GM21528 (cell line): ENCODE measurements around the gene GALNT17.

ENCODE experiments used
- ATAC-seq: cut with Tn5 transposase; IDR thresholded peaks from one replicate; pipeline ENCODE4 v1.9.1; 2021; ENCODE audit warnings: mild to moderate bottlenecking, moderate library complexity; ENCODE audit not compliant: unreplicated experiment, low FRiP score

The GALNT17 gene

GRCh38 chr7:71650653-71651337 lies 518.9 kb downstream of the GALNT17 start:
- no peak for ATAC-seq

GRCh38 chr7:71652510-71652909 lies 520.6 kb downstream of the GALNT17 start:
- no peak for ATAC-seq

DNA sequence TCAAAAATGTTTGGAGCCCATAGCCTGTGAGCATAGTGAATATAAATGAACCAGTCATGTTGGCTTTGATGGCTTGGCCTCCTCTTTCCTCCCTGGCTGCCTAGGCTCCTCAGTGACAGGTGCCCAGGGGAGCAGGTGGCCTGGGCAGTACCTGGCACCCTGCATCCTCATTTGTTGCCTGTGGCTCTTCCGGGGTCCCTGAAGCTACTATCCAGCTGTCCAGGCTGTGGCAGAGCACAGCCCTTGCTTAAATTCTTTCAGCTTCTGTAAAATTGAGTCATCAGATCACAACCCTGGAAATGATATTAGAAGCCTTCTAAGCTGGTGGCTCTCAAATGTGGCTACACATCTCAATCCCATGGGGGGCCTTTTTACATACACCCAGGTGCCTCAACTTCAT lies 525.4 kb downstream of the GALNT17 start:
- ATAC-seq: no peak

- ATAC-seq: no peak
These were observed 527.7 kb downstream of the GALNT17 start for GRCh38 chr7:71659622-71660021.

- no peak for ATAC-seq
These were observed 529.8 kb downstream of the GALNT17 start for GRCh38 chr7:71661671-71662224.

DNA sequence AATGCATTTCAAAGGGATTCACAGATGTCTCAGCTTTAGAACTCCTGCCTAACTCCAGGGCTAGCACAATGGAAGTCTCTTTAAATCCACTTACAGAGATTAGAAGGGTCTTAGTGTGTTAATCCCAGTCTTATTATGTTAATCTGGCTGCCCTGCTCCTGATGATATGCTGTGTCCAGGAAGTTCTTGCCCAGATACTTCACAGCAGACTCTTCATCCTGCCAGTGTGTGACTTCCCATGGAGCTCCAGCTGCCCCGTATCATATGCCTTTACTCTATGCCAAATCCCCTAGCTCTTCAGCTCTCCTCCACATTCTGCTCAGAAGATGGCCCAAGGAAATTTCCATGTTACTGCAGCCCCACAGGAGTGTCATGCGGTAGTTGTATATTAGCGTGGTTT lies 533.8 kb downstream of the GALNT17 start:
- ATAC-seq: no peak

DNA sequence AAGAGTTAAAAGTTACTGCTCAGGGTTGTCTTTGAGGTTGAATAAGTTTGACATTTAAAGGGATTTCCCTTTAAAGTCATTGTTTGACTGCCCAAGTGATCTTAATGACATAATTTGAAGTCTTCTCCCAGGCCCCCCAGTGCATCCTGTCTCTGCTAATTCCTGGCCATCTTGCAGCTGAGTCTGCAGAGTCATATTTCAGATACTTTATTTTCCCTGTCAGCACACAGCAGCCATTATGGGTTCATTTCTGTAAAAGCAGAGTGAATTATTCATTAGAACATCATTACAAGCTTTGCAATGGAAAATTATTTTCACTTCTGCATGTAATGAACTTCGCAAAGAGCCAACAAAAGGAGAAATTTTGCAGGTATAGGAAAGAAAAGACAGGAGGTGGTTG lies 536.6 kb downstream of the GALNT17 start:
- no peak for ATAC-seq

GRCh38 chr7:71679480-71679879 lies 547.5 kb downstream of the GALNT17 start:
- ATAC-seq: no peak

- ATAC-seq: no peak
These were observed 550.2 kb downstream of the GALNT17 start for GRCh38 chr7:71682181-71682580.

DNA sequence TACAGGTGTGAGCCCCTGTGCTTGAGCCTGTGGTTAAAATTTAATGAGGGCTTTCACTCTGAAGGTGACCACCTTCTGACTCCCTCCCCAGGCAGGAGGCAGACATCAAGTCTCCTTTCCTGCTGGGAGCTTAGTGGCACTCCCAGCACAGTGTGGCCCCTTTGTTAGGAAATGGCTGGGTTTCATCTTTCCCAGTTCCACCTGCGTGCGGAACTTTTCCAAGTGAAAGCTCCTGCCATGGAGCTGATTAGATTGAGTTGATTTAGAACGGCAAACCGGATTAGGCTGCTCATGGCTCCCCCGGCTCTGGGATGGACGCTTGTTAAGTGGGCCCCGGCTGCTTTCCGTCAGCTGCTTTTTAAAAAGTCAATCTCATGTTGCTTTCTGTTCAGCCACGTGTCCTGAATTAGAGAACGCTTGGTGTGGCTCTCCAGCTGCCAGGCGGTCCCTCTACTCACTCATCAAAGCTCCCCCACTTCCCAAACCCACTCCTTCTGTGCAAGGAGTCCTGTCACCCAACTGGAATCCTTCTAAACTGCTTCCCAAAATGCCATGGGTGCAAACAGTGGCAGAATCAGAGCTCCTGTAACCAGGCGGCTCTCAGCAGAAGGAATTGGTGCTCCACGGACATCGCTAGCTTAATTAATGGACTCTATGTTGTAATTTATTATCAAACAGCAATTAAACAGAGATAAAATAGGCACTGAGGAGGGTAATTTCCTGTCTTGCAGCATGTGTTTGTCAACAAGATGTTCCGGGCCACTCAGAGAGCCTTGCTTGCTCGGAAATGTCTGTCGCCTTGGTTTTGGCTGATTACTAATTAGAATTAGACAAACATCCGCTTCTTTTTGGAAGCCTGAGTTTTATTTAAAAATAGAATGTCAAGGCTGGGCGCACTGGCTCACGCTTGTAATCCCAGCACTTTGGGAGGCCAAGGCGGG lies 551.2 kb downstream of the GALNT17 start:
- no peak for ATAC-seq

GRCh38 chr7:71687286-71687685 lies 555.3 kb downstream of the GALNT17 start:
- no peak for ATAC-seq

DNA sequence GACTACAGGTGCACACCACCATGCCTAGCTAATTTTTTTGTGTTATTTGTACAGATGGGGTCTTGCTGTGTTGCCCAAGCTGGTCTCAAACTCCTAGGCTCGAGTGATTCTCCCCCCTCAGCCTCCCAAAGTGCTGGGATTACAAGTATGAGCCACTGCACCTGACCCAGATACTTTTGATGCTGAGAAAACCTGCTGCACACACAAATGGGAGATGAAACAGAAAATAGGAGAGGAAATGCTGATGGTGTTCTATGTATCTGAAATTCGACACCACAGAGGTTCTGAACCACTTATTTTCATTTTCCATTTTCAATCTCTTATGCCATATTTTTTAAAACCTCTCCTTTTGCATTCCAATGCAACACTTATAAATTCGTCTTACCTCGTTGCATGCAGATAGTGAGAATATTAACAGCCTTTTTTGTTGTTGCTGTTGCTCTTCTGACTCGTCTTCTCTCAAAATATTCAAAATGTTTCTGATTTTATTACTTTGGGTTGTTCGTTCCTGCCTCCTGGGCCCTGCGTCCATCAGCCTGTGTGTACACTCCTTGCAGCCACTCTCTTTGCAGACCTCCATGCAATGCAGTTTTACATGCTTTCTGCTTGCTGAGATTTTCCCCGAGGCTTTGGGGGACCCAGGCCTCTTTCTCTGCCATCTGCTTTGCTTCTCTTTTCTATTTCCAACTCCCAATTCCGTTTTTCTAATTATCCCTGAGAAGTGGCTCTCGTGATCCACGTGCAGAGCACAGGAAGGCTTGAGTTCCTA lies 556.1 kb downstream of the GALNT17 start:
- no peak for ATAC-seq

DNA sequence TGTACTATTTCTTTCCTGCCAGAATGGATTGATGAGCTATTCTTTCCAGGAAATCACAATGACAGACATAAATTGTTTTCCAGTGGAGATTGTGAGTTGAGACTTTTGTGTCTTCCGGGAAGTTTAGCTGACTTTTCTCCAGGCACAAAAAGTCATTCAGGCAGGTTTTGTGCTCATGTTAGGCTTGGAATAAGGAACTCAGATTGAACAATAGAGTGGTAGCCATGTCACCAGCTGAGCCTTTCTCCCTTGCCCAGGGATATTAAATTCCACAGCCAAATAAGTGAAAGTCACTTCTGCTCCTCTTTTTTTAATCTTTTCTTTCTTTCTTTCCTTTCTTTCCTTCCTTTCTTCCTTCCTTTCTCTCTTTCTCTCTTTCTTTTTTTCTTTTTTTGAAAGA lies 559.6 kb downstream of the GALNT17 start:
- ATAC-seq: no peak

GRCh38 chr7:71694665-71695064 lies 562.7 kb downstream of the GALNT17 start:
- no peak for ATAC-seq

DNA sequence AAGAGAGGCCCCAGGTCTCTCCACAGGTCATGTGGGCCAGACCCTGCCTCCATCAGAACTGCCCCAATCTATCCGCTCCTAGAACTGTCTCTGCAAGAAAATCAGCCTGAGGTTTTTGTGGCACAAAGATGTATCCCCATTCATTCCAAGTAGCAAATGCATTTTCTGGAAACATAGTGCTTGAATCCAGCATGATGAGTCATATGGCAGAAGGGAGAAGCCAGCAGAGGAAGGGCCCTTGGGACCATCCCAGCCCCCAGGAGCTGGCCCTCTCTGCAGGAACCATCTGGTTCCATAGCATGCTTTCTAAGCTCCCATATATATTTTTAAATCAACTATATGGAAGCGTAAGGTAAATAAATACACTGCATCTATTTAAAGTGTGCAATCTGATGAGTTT lies 563.2 kb downstream of the GALNT17 start:
- no peak for ATAC-seq

DNA sequence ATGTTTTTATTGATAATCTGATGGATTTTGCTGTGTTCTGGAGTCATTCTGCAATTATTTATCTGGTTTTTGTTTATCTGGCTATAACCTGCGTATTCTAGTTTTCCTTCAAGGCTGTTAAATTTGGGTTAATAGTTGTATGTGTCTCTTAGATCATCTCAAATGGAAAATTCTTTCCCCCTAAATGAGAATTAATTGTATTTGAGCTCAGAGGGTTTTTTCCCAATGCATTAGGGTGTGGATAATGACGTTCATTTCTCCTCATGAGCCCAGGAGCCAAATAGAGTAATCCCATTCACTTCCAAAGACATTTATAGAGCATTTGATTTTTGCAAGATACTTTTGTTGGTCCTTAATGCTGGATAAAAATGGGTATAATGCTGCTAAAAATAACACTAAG lies 564.6 kb downstream of the GALNT17 start:
- no peak for ATAC-seq

DNA sequence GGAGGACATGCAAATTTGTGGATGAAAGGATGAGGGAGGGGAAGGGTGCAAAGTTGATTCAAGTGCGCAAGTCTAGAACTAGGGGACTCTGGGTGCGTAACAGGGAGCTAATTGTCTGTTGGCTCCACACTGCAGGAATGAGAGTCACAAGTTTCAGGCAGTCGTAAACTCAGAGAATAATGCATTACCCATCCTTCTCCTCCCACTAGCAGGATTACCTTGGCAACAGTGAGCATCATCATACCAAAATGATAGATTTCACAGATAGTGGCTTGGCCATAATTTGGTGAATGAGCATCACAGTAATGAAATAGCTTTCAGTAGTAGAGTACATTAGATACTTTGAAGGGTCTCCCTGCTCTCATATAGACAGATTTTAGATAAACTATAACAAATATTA lies 565.5 kb downstream of the GALNT17 start:
- ATAC-seq: no peak

- ATAC-seq: no peak
These were observed 573.3 kb downstream of the GALNT17 start for GRCh38 chr7:71705217-71705616.

DNA sequence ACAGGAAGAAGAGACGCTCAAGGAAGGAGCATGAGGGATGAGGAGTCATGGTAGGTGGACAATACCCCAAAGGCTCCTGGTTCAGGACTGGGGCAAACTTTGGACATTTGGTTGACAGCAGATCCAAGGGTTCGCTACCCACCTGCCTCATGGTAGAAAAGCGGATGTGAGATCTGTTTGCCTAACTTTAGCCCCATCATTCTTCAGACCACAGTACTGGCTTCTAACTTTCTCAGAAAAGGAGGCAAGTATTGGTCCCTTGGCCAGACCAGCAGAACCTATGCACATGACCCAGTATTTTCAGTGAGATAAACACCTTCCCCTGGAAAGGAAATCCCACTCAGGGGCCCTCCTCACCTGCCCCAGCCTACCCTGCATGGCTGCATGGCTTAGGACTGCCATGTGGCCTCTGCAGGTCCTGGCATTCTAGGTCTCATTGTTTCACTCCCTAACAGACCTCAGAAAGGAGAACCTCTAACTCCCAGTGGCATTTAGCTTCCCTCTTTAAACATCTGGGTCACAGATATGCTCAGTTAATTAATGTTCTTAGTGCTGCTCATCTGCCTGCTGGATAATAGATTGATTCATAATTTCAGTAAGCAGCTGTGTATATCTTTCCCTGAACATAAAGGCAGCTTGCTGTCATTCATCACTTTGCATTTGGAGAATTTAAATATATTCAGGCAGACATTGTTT lies 574.1 kb downstream of the GALNT17 start:
- no peak for ATAC-seq

GRCh38 chr7:71706597-71706975 lies 574.6 kb downstream of the GALNT17 start:
- no peak for ATAC-seq
